GM10248 (cell line): ENCODE results near the gene VIPAS39.

Experiments
- CTCF ChIA-PET: fragments of 300-600 bp; sonication (Branson Sonifier 250); formaldehyde crosslinking; extraction: SDS; loops from one replicate; lab custom pipeline; 2021; ENCODE audit warnings: antibody characterized with exemption; lab: Yijun Ruan, JAX
- POLR2A ChIA-PET: fragments of 350-650 bp; sonication (Branson Sonifier 250); formaldehyde crosslinking; extraction: SDS; loops from one replicate; lab custom pipeline; 2020; ENCODE audit warnings: antibody characterized with exemption; lab: Yijun Ruan, JAX
- DNase-seq: peaks from one replicate; pipeline ENCODE4 v3.0.0; 2012; ENCODE audit errors: extremely low spot score
- CTCF ChIP-seq: IDR thresholded peaks from 2 replicates; pipeline ENCODE4 v1.5.1; 2012; ENCODE audit warnings: mild to moderate bottlenecking, low read depth; ENCODE audit errors: extremely low read depth, missing control alignments, control extremely low read depth

The VIPAS39 gene

GRCh38 chr14:77498120-77498979 lies 40.9 kb upstream of the VIPAS39 start, which contains the start of gene ISM2:
Gene ISM2 (minus strand): TSS chr14:77498816. CDS start chr14:77498793, 23 bp downstream.
- ChIA-PET CTCF (interaction anchor here (0.6 to 1.6 kb wide), 3 partner anchors 9 to 40 kb away, joined by 3 read pairs; no protein-coding TSS in a partner anchor), POLR2A (interaction anchor here (1.2 kb wide), 1 partner anchor 39 kb away, joined by 4 read pairs; no protein-coding TSS in a partner anchor)
- TF ChIP-seq CTCF, result peak; percentile 2
- peak; percentile 76 for DNase-seq

- POLR2A ChIA-PET, result interaction anchor here (0.6 kb wide), 1 partner anchor 225 kb away, joined by 4 read pairs; no protein-coding TSS in a partner anchor
- TF ChIP-seq CTCF, result no peak
- DNase-seq, result no peak
- CTCF ChIA-PET, result no interaction called here
Observed at GRCh38 chr14:77495334-77495733, 37.9 kb upstream of the VIPAS39 start.

- no peak for TF ChIP-seq CTCF
- ChIA-PET POLR2A (no interaction called here), CTCF (no interaction called here)
- no peak for DNase-seq
Observed at GRCh38 chr14:77491056-77491455, 33.7 kb upstream of the VIPAS39 start.

GRCh38 chr14:77490347-77490986 lies 33.1 kb upstream of the VIPAS39 start:
- DNase-seq, result no peak
- no peak for TF ChIP-seq CTCF
- ChIA-PET POLR2A (no interaction called here), CTCF (interaction anchor here (0.9 kb wide), 1 partner anchor 31 kb away, joined by 3 read pairs; no protein-coding TSS in a partner anchor)

GRCh38 chr14:77489041-77489440 lies 31.6 kb upstream of the VIPAS39 start:
- POLR2A ChIA-PET, result no interaction called here

GRCh38 chr14:77488558-77488957 lies 31.2 kb upstream of the VIPAS39 start:
- ChIA-PET CTCF (no interaction called here), POLR2A (no interaction called here)
- DNase-seq, result no peak
- no peak for TF ChIP-seq CTCF

More at GRCh38 chr14:77489041-77489440, 31.6 kb upstream of the VIPAS39 start:
- CTCF ChIA-PET, result interaction anchor here (1.1 kb wide), 1 partner anchor 10 kb away, joined by 3 read pairs; no protein-coding TSS in a partner anchor
- TF ChIP-seq CTCF, result no peak
- DNase-seq, result no peak
